Measurements from ENCODE around the gene PCDHB14. TPM values are rescaled to one million over a fixed set of nuclear protein-coding genes. Genes with fewer than 3 reads are reported as not detected.

PCDHB14 gene
- total RNA-seq, 1 experiment from 2014 or later, result 0.07 TPM

Other genes starting within 250 kb of the PCDHB14 start
- gene PCDHB1, start 172.0 kb upstream of the PCDHB14 start, total RNA-seq (2021), result not detected in 2 replicates
- 2.8 and 4.0 TPM in 2 replicates for gene PCDHB2, start 128.7 kb upstream of the PCDHB14 start, total RNA-seq (2021)
- 0.17 and 0.55 TPM in 2 replicates for gene PCDHB3, start 122.9 kb upstream of the PCDHB14 start, total RNA-seq (2021)
- gene PCDHB4, start 101.5 kb upstream of the PCDHB14 start, total RNA-seq (2021), result 0.09 and 0.13 TPM in 2 replicates
- not detected in 2 replicates for gene PCDHB5, start 88.1 kb upstream of the PCDHB14 start, total RNA-seq (2021)
- gene PCDHB6, start 73.3 kb upstream of the PCDHB14 start, total RNA-seq (2021), result not detected in 2 replicates
- gene PCDHB7, start 50.7 kb upstream of the PCDHB14 start, total RNA-seq (2021), result not detected in 2 replicates
- gene PCDHB8, start 45.6 kb upstream of the PCDHB14 start, total RNA-seq (2021), result not detected in 2 replicates
- not detected in 2 replicates for gene PCDHB16, start 41.0 kb upstream of the PCDHB14 start, total RNA-seq (2021)
- not detected in 2 replicates for gene PCDHB9, start 36.2 kb upstream of the PCDHB14 start, total RNA-seq (2021)
- not detected in 2 replicates for gene PCDHB10, start 31.0 kb upstream of the PCDHB14 start, total RNA-seq (2021)
- gene PCDHB11, start 23.7 kb upstream of the PCDHB14 start, total RNA-seq (2021), result not detected in 2 replicates
- not detected in 2 replicates for gene PCDHB12, start 14.6 kb upstream of the PCDHB14 start, total RNA-seq (2021)
- not detected in 2 replicates for gene PCDHB13, start 9.4 kb upstream of the PCDHB14 start, total RNA-seq (2021)
- gene PCDHB15, start 22.1 kb downstream of the PCDHB14 start, total RNA-seq (2021), result not detected in 2 replicates
- 0.33 and 0.55 TPM in 2 replicates for gene SLC25A2, start 80.7 kb downstream of the PCDHB14 start, total RNA-seq (2021)
- gene TAF7, start 97.4 kb downstream of the PCDHB14 start, total RNA-seq (2021), result 56.1 and 57.6 TPM in 2 replicates
- 0.07 TPM in 1 of 2 replicates, not detected in the other for gene PCDHGA1, start 107.2 kb downstream of the PCDHB14 start, total RNA-seq (2021)
- 0.11 and 0.13 TPM in 2 replicates for gene PCDHGA2, start 115.4 kb downstream of the PCDHB14 start, total RNA-seq (2021)
- gene PCDHGA3, start 120.5 kb downstream of the PCDHB14 start, total RNA-seq (2021), result not detected in 2 replicates
- gene PCDHGB1, start 126.8 kb downstream of the PCDHB14 start, total RNA-seq (2021), result not detected in 2 replicates
- gene PCDHGA4, start 131.7 kb downstream of the PCDHB14 start, total RNA-seq (2021), result not detected in 2 replicates
- gene PCDHGB2, start 136.7 kb downstream of the PCDHB14 start, total RNA-seq (2021), result 0.28 and 0.33 TPM in 2 replicates
- 0.13 and 0.20 TPM in 2 replicates for gene PCDHGA5, start 140.8 kb downstream of the PCDHB14 start, total RNA-seq (2021)
- not detected in 2 replicates for gene PCDHGB3, start 146.9 kb downstream of the PCDHB14 start, total RNA-seq (2021)
- 0.17 TPM in 1 of 2 replicates, not detected in the other for gene PCDHGA6, start 150.5 kb downstream of the PCDHB14 start, total RNA-seq (2021)
- not detected in 2 replicates for gene PCDHGA7, start 159.4 kb downstream of the PCDHB14 start, total RNA-seq (2021)
- gene PCDHGB4, start 164.4 kb downstream of the PCDHB14 start, total RNA-seq (2021), result not detected in 2 replicates
- gene PCDHGA8, start 169.3 kb downstream of the PCDHB14 start, total RNA-seq (2021), result not detected in 2 replicates
- gene PCDHGB5, start 174.6 kb downstream of the PCDHB14 start, total RNA-seq (2021), result not detected in 2 replicates
- gene PCDHGA9, start 179.4 kb downstream of the PCDHB14 start, total RNA-seq (2021), result not detected in 2 replicates
- gene PCDHGB6, start 184.7 kb downstream of the PCDHB14 start, total RNA-seq (2021), result not detected in 2 replicates
- 0.13 and 0.15 TPM in 2 replicates for gene PCDHGA10, start 189.6 kb downstream of the PCDHB14 start, total RNA-seq (2021)
- gene PCDHGB7, start 194.3 kb downstream of the PCDHB14 start, total RNA-seq (2021), result 0.13 and 0.17 TPM in 2 replicates
- gene PCDHGA11, start 197.7 kb downstream of the PCDHB14 start, total RNA-seq (2021), result 0.18 and 0.22 TPM in 2 replicates
- not detected in 2 replicates for gene PCDHGA12, start 207.2 kb downstream of the PCDHB14 start, total RNA-seq (2021)

All from PC-9 (cell line).